Smooth muscle cell of the brain vasculature (primary cell): Measurements from ENCODE around the gene RNF144A.

Experiments used
- DNase-seq: peaks from one replicate; pipeline ENCODE4 v3.0.0-alpha.2; 2012; ENCODE audit warnings: low read depth, low spot score

The RNF144A gene

GRCh38 chr2:6947929-6948676 is 30.9 kb downstream of the RNF144A start:
- no peak for DNase-seq

- no peak for DNase-seq
Observed at GRCh38 chr2:6948677-6949351, 31.6 kb downstream of the RNF144A start.

GRCh38 chr2:6951046-6951445 is 33.8 kb downstream of the RNF144A start:
- DNase-seq = no peak

GRCh38 chr2:6952101-6952500 is 34.9 kb downstream of the RNF144A start:
- no peak for DNase-seq

GRCh38 chr2:6954586-6954985 is 37.4 kb downstream of the RNF144A start:
- DNase-seq = no peak

- DNase-seq = no peak
Observed at GRCh38 chr2:6955511-6956136, 38.4 kb downstream of the RNF144A start.

- DNase-seq = no peak
Observed at GRCh38 chr2:6956566-6956965, 39.4 kb downstream of the RNF144A start.

- no peak for DNase-seq
Observed at GRCh38 chr2:6957031-6957714, 40.0 kb downstream of the RNF144A start.

- no peak for DNase-seq
Observed at GRCh38 chr2:6957910-6958615, 40.9 kb downstream of the RNF144A start.

GRCh38 chr2:6958616-6959235 is 41.5 kb downstream of the RNF144A start:
- no peak for DNase-seq

GRCh38 chr2:6959751-6960150 is 42.5 kb downstream of the RNF144A start:
- DNase-seq = no peak

GRCh38 chr2:6960659-6961058 is 43.4 kb downstream of the RNF144A start:
- no peak for DNase-seq

- no peak for DNase-seq
Observed at GRCh38 chr2:6963727-6964126, 46.5 kb downstream of the RNF144A start.

- DNase-seq = no peak
Observed at GRCh38 chr2:6965071-6965795, 48.0 kb downstream of the RNF144A start.

- DNase-seq = no peak
Observed at GRCh38 chr2:6966446-6966940, 49.3 kb downstream of the RNF144A start.

- no peak for DNase-seq
Observed at GRCh38 chr2:6967301-6967700, 50.1 kb downstream of the RNF144A start.

- DNase-seq = peak; percentile 77
Observed at GRCh38 chr2:6968319-6969100, 51.3 kb downstream of the RNF144A start.

GRCh38 chr2:6970551-6970950 is 53.3 kb downstream of the RNF144A start:
- no peak for DNase-seq

- DNase-seq = no peak
Observed at GRCh38 chr2:6970976-6971480, 53.8 kb downstream of the RNF144A start.
